HG02938 (cell line): ENCODE data around the gene PRM2.

Source experiments
- ATAC-seq: cut with Tn5 transposase; IDR thresholded peaks from one replicate; pipeline ENCODE4 v1.9.1; 2021; ENCODE audit warnings: mild to moderate bottlenecking, moderate library complexity; ENCODE audit not compliant: unreplicated experiment

The PRM2 gene

GRCh38 chr16:11250786-11251524 lies 25.3 kb downstream of the PRM2 start:
- ATAC-seq, result no peak

DNA sequence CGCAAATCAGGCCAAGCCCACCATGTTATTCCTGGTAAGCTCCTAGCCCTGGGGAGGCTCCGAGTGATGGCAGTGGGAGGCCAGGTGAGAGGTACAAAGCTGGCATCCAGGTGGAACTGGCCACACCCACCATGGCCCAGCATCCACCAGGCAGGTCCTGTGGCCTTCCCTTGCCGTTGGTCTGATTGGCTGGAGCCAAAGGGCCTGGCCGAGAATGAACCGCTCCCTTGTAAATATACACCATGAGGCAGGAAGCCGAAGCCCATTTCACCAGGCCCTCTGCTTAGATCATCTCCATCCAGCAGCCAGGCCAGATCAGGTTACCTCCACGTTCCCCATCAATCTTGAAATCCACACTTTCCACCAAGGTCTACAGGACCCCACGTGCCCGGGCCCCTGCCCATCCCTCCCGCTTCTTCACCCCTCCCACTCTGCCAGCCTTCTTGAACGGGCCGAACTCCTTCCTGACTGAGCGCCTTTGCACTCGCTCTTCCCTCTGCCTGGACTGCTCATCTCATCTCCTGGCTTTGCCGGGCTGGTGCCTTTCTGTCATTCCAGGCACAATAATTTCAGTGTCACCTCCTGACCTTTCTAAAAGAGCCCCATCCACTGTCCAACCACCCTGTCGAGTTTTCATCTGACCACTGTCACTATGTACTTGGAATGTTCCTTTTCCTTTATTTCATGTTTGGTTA lies 26.0 kb downstream of the PRM2 start:
- ATAC-seq, result no peak

DNA sequence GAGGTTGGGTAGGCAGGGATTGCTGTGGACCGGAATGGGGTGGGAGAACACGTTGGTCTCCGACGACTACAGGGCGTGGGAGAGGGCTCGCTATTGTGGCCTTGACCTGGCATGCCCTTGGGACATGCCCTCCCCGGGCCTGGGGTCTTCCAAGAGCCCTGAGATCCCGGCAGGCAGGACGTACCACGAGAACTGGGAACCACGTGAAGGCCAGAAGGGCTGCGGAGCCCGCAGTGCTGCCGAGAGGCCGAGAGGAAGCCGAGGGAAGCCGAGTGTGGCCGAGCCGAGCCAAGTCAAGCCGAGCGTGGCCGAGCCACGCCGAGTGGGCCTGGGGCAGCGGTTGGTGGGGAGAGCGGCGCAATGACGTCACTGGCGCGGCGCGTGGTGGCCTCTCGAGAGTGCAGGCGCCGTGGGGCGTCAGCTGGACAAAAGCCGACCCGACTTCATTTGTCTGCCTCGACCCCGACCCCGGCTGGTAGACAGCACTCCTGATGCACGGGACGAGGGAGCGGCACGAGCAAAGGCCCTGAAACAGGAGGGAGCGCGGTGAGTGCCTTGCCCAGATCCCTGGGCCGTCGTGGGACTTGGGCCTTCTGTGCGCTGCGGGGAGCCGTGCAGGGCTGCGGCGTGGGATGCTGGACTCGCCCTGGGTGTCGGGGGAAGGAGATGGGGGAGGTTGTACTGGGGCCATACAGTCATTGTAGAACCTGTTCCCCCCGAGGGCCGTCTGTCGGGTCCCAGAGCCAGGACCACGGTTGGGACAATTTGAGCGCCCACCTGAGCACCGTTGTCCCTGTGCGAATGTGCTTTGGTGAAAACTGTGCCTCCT lies 26.8 kb downstream of the PRM2 start:
- ATAC-seq, result no peak

- no peak for ATAC-seq
Observed at GRCh38 chr16:11248133-11248532, 28.1 kb downstream of the PRM2 start.

DNA sequence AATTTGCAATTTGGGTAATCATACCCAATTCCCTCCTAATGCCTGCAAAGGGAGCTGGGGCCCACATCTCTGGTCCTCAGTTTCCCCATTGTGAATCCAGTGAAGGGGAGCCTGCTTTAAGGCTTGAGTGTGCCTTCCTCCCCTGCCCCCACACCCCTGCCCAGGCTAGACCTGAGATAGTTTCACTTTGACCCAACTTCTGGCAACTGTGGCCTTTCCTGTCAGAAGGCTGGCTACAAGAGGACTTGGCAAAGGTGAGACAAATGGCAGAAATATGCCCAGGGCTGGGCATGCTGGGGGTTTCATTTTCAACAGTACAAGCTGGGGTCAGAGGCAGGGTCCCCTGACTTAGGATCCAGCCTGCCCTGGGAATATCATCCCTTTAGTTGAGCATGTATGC lies 30.3 kb downstream of the PRM2 start:
- ATAC-seq, result no peak

- ATAC-seq, result no peak
Observed at GRCh38 chr16:11245222-11245737, 31.0 kb downstream of the PRM2 start.

DNA sequence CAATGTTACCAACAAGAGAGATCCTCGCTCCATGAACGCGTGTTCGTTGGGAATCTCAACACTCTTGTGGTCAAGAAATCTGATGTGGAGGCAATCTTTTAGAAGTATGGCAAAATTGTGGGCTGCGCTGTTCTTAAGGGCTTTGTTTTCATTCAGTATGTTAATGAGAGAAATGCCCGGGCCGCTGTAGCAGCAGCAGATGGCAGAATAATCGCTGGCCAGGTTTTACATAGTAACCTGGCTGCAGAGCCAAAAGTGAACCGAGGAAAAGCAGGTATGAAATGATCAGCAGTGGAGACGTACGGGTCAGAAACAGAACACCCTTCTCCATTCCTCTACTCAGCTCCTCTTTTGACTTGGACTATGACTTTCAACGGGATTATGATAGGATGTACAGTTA lies 33.6 kb downstream of the PRM2 start:
- no peak for ATAC-seq

- no peak for ATAC-seq
Observed at GRCh38 chr16:11241480-11242204, 34.6 kb downstream of the PRM2 start.

- no peak for ATAC-seq
Observed at GRCh38 chr16:11240636-11241473, 35.4 kb downstream of the PRM2 start.

DNA sequence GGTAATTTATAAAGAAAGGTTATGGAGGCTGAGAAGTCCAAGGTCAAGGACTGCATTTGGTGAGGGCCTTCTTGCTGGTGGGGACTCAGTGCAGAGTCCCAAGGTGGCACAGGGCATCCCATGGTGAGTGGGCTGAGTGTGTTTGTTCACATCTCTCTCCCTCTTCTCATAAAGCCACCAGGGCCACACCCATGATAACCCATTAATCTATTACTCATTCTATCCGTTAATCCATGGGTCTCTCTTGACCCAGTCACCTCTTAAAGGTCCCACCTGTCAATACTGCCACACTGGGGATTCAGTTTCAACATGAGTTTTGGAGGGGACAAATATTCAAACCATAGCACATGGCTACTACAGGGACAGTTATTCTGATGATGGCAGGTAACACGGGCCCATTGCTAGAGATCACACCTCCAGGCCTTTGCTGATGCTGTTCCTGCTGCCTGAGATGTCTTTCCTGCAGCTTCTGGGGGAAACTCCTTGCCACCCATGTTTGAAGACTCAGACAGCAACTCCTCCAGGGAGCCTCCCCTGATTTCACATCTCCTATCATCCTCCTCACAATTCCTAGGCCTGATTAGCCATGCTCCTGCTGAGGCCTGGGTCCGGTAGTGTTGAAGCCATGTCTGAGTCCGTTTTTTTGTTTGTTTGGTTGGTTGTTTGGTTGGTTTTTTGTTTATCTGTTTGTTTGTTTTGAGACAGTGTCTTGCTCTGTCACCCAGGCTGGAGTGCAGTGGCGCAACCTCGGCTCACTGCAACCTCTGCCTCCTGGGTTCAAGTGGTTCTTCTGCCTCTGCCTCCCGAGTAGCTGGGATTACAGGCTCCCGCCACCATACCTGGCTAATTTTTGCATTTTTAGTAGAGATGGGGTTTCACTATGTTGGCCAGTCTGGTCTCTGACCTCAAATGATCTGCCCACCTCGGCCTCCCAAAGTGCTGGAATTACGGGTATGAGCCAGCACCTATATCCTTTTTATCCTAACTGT lies 36.3 kb downstream of the PRM2 start:
- ATAC-seq, result no peak

DNA sequence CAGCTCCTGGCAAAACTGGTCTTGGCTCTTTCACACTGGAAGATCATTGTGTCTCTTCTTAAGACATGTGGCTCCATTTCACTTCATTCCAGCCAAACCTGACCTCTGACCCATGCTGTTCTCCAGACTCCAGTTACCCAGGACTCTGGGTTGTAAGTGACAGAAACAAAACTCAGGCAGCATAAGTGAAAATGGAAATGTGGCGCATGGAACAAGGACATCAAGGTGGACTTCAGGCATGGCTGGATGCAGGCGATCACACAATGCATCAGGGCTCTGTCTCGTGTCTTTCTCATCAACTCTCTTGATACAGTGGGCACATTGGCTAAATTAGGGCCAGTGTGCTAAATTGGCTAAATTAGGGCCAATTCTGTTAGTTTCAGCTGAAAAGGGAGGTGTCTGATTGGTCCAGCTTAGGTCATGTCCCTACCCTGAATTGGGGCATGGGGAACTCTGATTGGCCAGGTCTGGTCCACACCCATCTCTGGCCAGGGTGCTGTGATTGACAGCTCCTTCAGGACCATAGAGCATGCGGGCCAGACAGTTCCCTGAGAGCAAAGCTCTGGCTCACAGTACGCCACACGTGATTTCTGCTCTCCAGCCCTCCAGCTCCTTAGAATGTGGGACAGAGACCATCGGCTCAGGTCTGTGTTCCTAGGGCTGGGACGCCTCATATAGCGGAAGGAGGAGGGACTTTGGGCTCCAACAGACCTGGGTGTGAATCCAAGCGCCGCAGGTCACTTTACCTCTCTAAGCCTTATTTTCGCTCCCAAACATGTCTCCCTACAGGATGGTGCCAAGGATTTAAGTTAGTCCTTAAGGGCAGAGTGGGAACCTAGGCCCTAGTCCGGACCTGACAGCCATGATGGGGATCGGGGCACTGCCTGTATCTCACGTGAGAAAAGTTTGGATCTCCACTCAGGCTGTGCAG lies 37.7 kb downstream of the PRM2 start:
- ATAC-seq, result no peak

- no peak for ATAC-seq
Observed at GRCh38 chr16:11236461-11237254, 39.6 kb downstream of the PRM2 start.

DNA sequence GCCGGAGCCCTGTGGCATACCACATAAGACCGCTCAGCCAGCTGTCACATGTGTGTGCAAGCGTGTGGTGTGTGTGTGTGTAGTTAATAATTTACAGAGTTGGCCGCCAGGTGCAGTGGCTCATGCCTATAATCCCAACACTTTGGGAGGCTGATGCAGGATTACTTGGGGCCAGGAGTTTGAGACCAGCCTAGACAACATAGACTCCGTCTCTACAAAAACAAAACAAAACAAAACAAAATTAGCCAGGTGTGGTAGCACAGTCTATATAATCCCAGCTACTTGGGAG lies 40.6 kb downstream of the PRM2 start:
- no peak for ATAC-seq

DNA sequence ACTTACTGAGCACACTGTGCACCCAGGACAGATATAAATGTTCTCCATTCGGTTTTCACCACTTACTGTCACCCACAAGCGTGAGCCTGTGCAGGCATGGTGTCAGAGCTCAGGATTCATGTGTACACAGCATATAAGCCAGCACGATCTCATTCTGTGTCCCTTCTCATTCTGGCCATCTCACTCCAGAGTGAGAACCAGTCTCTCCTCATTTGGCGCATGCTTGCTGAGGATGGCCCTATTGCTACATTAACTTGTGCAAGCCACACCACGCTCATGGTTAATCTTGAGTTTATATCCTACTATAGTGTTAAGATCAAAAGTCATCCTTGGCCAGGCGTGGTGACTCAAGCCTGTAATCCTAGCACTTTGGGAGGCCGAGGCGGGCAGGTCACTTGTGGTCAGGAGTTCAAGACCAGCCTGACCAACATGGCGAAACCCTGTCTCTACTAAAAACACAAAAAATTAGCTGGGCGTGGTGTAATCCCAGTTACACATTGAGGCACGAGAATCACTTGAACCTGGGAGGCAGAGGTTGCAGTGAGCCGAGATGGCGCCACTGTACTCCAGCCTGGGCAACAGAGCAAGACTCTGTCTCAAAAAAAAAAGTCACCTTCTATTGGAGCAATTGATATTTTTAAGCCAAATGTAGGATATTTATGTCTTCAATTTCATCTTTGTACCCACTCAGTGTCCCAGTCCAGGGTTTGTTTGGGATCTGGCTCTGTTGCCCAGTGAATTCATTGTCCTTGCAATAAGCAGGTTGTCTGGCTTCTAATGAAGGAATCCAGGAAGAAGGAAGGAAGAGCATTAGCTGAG lies 41.2 kb downstream of the PRM2 start:
- no peak for ATAC-seq

- ATAC-seq, result no peak
Observed at GRCh38 chr16:11233727-11234376, 42.4 kb downstream of the PRM2 start.
